Activated naive CD4-positive, alpha-beta T cell treated with anti-CD3 and anti-CD28 coated beads, Interleukin-2, amount 50 U/mL, for 72 hours (primary cell): Measurements from ENCODE around the gene KCMF1. TPM values are rescaled to one million over a fixed set of nuclear protein-coding genes. Genes with fewer than 3 reads are reported as not detected.
A peak's percentile ranks its signal among the peaks of the same experiment; 100 is the strongest.

Experiments used
- ATAC-seq, 2 donors: fragments of 150-1000 bp; cut with Tn5 transposase; 2 replicates each; pipeline ENCODE4 v1.10.0; 2021; ENCODE audit warnings: mild to moderate bottlenecking in 2 of 2, moderate library complexity in 2 of 2
- DNase-seq, 2 donors: peaks; one replicate each; pipeline ENCODE4 v3.0.0; 2021 to 2022; ENCODE audit warnings: low spot score in 2 of 2
- H3K27ac Mint-ChIP-seq, 2 donors: one replicate each; pipeline ENCODE4 v1.8.0; 2022; ENCODE audit warnings: mild to moderate bottlenecking in 2 of 2, mixed read lengths in 2 of 2
- H3K36me3 Mint-ChIP-seq, 2 donors: one replicate each; pipeline ENCODE4 v1.8.0; 2022; ENCODE audit warnings: mixed read lengths in 2 of 2
- H3K9me3 Mint-ChIP-seq, 2 donors: one replicate each; pipeline ENCODE4 v1.8.0; 2022; ENCODE audit warnings: mixed read lengths in 2 of 2
- total RNA-seq, 2 donors: library from RNA; stranded (reverse); gene quantifications; one replicate each; pipeline ENCODE4 v1.2.3, GENCODE V29; 2022

The KCMF1 gene
- total RNA-seq, 2 donors from 2014 or later: 108 to 124 TPM

GRCh38 chr2:84996909-84997308 is 25.9 kb downstream of the KCMF1 start:
- H3K36me3 Mint-ChIP-seq: no peaks in the 10 kb centered on the region
- DNase-seq (no peak), ATAC-seq (peak in 1 of 2 donors; percentile 32)
- H3K9me3 Mint-ChIP-seq: no peaks in the 10 kb centered on the region
- peak overlapping the region; percentile 68 to 87 for H3K27ac Mint-ChIP-seq

GRCh38 chr2:84999553-84999955 is 28.6 kb downstream of the KCMF1 start:
- ATAC-seq: peak; percentile 49 to 56

GRCh38 chr2:85001595-85001994 is 30.6 kb downstream of the KCMF1 start:
- Mint-ChIP-seq H3K9me3 (no peaks in the 10 kb centered on the region), H3K36me3 (peaks cover 0 to 22% of the 10 kb centered on the region in 2 donors), H3K27ac (peak overlapping the region; percentile 93 to 98)
- DNase-seq (no peak), ATAC-seq (peak in 1 of 2 donors; percentile 54)

More at GRCh38 chr2:84999553-84999955, 28.6 kb downstream of the KCMF1 start:
- H3K9me3 Mint-ChIP-seq: no peaks in the 10 kb centered on the region
- peak overlapping the region; percentile 93 to 98 for H3K27ac Mint-ChIP-seq
- no peak for DNase-seq
- peaks cover 0 to 9% of the 10 kb centered on the region in 2 donors for H3K36me3 Mint-ChIP-seq

GRCh38 chr2:85002534-85002933 is 31.6 kb downstream of the KCMF1 start:
- peaks cover 4 to 31% of the 10 kb centered on the region in 2 donors for H3K36me3 Mint-ChIP-seq
- peaks cover 0 to 6% of the 10 kb centered on the region in 2 donors for H3K9me3 Mint-ChIP-seq
- no peak for ATAC-seq
- H3K27ac Mint-ChIP-seq: peak overlapping the region; percentile 74 to 93
- no peak for DNase-seq

GRCh38 chr2:85008252-85008651 is 37.3 kb downstream of the KCMF1 start:
- Mint-ChIP-seq H3K36me3 (peaks cover 10 to 61% of the 10 kb centered on the region in 2 donors), H3K9me3 (peaks cover 0 to 13% of the 10 kb centered on the region in 2 donors), H3K27ac (peak overlapping the region in 1 of 2 donors; percentile 82)
- ATAC-seq (no peak), DNase-seq (no peak)

GRCh38 chr2:85009019-85009618 is 38.2 kb downstream of the KCMF1 start:
- DNase-seq (no peak), ATAC-seq (peak; percentile 20 to 74)
- Mint-ChIP-seq H3K27ac (peak overlapping the region; percentile 1 to 82), H3K36me3 (peaks cover 10 to 56% of the 10 kb centered on the region in 2 donors), H3K9me3 (peaks cover 0 to 13% of the 10 kb centered on the region in 2 donors)

- ATAC-seq (no peak), DNase-seq (no peak)
- peak overlapping the region in 1 of 2 donors; percentile 88 for H3K27ac Mint-ChIP-seq
- peaks cover 0 to 13% of the 10 kb centered on the region in 2 donors for H3K9me3 Mint-ChIP-seq
- H3K36me3 Mint-ChIP-seq: peaks cover 10 to 51% of the 10 kb centered on the region in 2 donors
Measured at GRCh38 chr2:85010404-85010803, 39.4 kb downstream of the KCMF1 start.

- peak; percentile 69 to 81 for ATAC-seq
- peaks cover 0 to 13% of the 10 kb centered on the region in 2 donors for H3K9me3 Mint-ChIP-seq
- peaks cover 10 to 44% of the 10 kb centered on the region in 2 donors for H3K36me3 Mint-ChIP-seq
- H3K27ac Mint-ChIP-seq: peak overlapping the region; percentile 29 to 88
- DNase-seq: no peak
Measured at GRCh38 chr2:85011098-85011497, 40.1 kb downstream of the KCMF1 start.

GRCh38 chr2:85011747-85012146 is 40.8 kb downstream of the KCMF1 start:
- Mint-ChIP-seq H3K27ac (peak overlapping the region in 1 of 2 donors; percentile 88), H3K36me3 (peaks cover 10 to 38% of the 10 kb centered on the region in 2 donors), H3K9me3 (peaks cover 0 to 13% of the 10 kb centered on the region in 2 donors)
- DNase-seq (no peak), ATAC-seq (no peak)

- peaks cover 0 to 7% of the 10 kb centered on the region in 2 donors for H3K9me3 Mint-ChIP-seq
- no peak for DNase-seq
- H3K27ac Mint-ChIP-seq: peak overlapping the region in 1 of 2 donors; percentile 88
- peaks cover 6 to 31% of the 10 kb centered on the region in 2 donors for H3K36me3 Mint-ChIP-seq
- no peak for ATAC-seq
Measured at GRCh38 chr2:85012431-85012830, 41.5 kb downstream of the KCMF1 start.

- Mint-ChIP-seq H3K9me3 (peaks cover 0 to 7% of the 10 kb centered on the region in 2 donors), H3K36me3 (peaks cover 6 to 28% of the 10 kb centered on the region in 2 donors), H3K27ac (peak overlapping the region; percentile 70 to 88)
- DNase-seq: no peak
- no peak for ATAC-seq
Measured at GRCh38 chr2:85012855-85013254, 41.9 kb downstream of the KCMF1 start.

GRCh38 chr2:85015653-85016360 is 44.8 kb downstream of the KCMF1 start:
- Mint-ChIP-seq H3K36me3 (peaks cover 0 to 11% of the 10 kb centered on the region in 2 donors), H3K27ac (peak overlapping the region; percentile 52 to 88), H3K9me3 (no peaks in the 10 kb centered on the region)
- peak in 1 of 2 donors; percentile 6 for ATAC-seq
- DNase-seq: no peak

- no peaks in the 10 kb centered on the region for H3K9me3 Mint-ChIP-seq
Measured at GRCh38 chr2:85016446-85016845, 45.5 kb downstream of the KCMF1 start.

GRCh38 chr2:85017411-85018048 is 46.6 kb downstream of the KCMF1 start:
- Mint-ChIP-seq H3K36me3 (peaks cover 0 to 14% of the 10 kb centered on the region in 2 donors), H3K9me3 (no peaks in the 10 kb centered on the region), H3K27ac (peak overlapping the region; percentile 16 to 30)
- no peak for ATAC-seq
- no peak for DNase-seq

More at GRCh38 chr2:85016446-85016845, 45.5 kb downstream of the KCMF1 start:
- DNase-seq (no peak), ATAC-seq (no peak)
- Mint-ChIP-seq H3K36me3 (peaks cover 0 to 11% of the 10 kb centered on the region in 2 donors), H3K27ac (peak overlapping the region in 1 of 2 donors; percentile 88)

- Mint-ChIP-seq H3K9me3 (no peaks in the 10 kb centered on the region), H3K36me3 (peaks cover 0 to 14% of the 10 kb centered on the region in 2 donors), H3K27ac (peak overlapping the region in 1 of 2 donors; percentile 78)
- DNase-seq (no peak), ATAC-seq (peak; percentile 53 to 77)
Measured at GRCh38 chr2:85018049-85018447, 47.1 kb downstream of the KCMF1 start.

GRCh38 chr2:85019121-85019520 is 48.2 kb downstream of the KCMF1 start:
- H3K27ac Mint-ChIP-seq: no peak overlapping the region
- DNase-seq: no peak
- ATAC-seq: peak in 1 of 2 donors; percentile 34
- no peaks in the 10 kb centered on the region for H3K9me3 Mint-ChIP-seq
- H3K36me3 Mint-ChIP-seq: peaks cover 6 to 14% of the 10 kb centered on the region in 2 donors

GRCh38 chr2:85022232-85022631 is 51.3 kb downstream of the KCMF1 start:
- no peak for ATAC-seq
- Mint-ChIP-seq H3K9me3 (no peaks in the 10 kb centered on the region), H3K36me3 (peaks cover 6 to 14% of the 10 kb centered on the region in 2 donors), H3K27ac (peak overlapping the region in 1 of 2 donors; percentile 36)
- no peak for DNase-seq
